Spleen (tissue), 11 donors: ENCODE data around the gene SMIM5. TPM values are rescaled to one million over a fixed set of nuclear protein-coding genes. Genes with fewer than 3 reads are reported as not detected.

Experiments
- DNase-seq: peaks from one replicate; pipeline ENCODE4 v3.0.0-alpha.2; 2020
- H3K27ac ChIP-seq, 8 donors: fragments of 200-600 bp; sonication (generic) in 7 of 8; 1 replicate in 4 of 8; 2 replicates in 4 of 8; pipeline versions ENCODE4 v1.5.0 to v1.8.0; 2016 to 2021; ENCODE audit warnings: inconsistent platforms in 4 of 8, mild to moderate bottlenecking in 4 of 8, moderate library complexity in 1 of 8
- H3K27me3 ChIP-seq, 7 donors: fragments of 200-600 bp; sonication (generic) in 6 of 7; replicated peaks in 1 of 7; 1 replicate in 4 of 7; 2 replicates in 3 of 7; pipeline versions ENCODE4 v1.5.0 to v1.8.0; 2016 to 2021; ENCODE audit warnings: inconsistent platforms in 3 of 7, mild to moderate bottlenecking in 1 of 7
- H3K36me3 ChIP-seq, 6 donors: fragments of 200-600 bp; sonication (generic) in 5 of 6; 1 replicate in 4 of 6; 2 replicates in 2 of 6; pipeline versions ENCODE4 v1.5.0 to v1.8.0; 2016 to 2021; ENCODE audit warnings: inconsistent platforms in 2 of 6
- H3K4me1 ChIP-seq, 6 donors: fragments of 200-600 bp; sonication (generic) in 5 of 6; 1 replicate in 3 of 6; 2 replicates in 3 of 6; pipeline versions ENCODE4 v1.5.0 to v1.8.0; 2016 to 2021; ENCODE audit warnings: inconsistent platforms in 3 of 6
- H3K4me3 ChIP-seq, 8 donors: fragments of 200-600 bp; sonication (generic) in 7 of 8; 1 replicate in 4 of 8; 2 replicates in 4 of 8; pipeline versions ENCODE4 v1.5.0 to v1.8.0; 2016 to 2021; ENCODE audit warnings: inconsistent platforms in 4 of 8, mild to moderate bottlenecking in 4 of 8, moderate library complexity in 2 of 8
- H3K9me3 ChIP-seq, 8 donors: fragments of 200-600 bp; sonication (generic) in 7 of 8; 1 replicate in 4 of 8; 2 replicates in 4 of 8; pipeline versions ENCODE4 v1.5.0 to v1.8.0; 2016 to 2021; ENCODE audit warnings: inconsistent platforms in 4 of 8
- CTCF ChIP-seq, 11 experiments: fragments of 200-600 bp in 7 of 11; fragments of 450-650 bp in 4 of 11; sonication (generic) in 4 of 11; IDR thresholded peaks in 8 of 11; conservative IDR thresholded peaks in 3 of 11; 1 replicate in 7 of 11; 2 replicates in 4 of 11; pipeline versions ENCODE4 v1.4.0 to v1.8.0; 2016 to 2021; ENCODE audit warnings: antibody characterized with exemption in 11 of 11, inconsistent platforms in 4 of 11, mild to moderate bottlenecking in 1 of 11
- POLR2A ChIP-seq, 3 donors: fragments of 450-650 bp; IDR thresholded peaks; one replicate each; pipeline ENCODE4 v1.5.1; 2017; ENCODE audit warnings: antibody characterized with exemption in 3 of 3, mild to moderate bottlenecking in 1 of 3
- POLR2AphosphoS5 ChIP-seq, 3 donors: sonication (generic); formaldehyde crosslinking; IDR thresholded peaks; one replicate each; pipeline ENCODE4 v1.5.1; 2017; ENCODE audit warnings: antibody characterized with exemption in 3 of 3
- WGBS, 5 donors: extraction: QIAGEN DNeasy Blood & Tissue Kit in 3 of 5; methylation state at CpG; one replicate each; pipeline versions ENCODE4 v1.1.5 to v1.1.7; 2013 to 2018; 5-methylcytosine and 5-hydroxymethylcytosine counted together
- intact Hi-C: fragments of 100-400 bp; cut with DNase I; formaldehyde crosslinking; loops from one replicate; pipeline ENCODE4 v1.15.0; 2023; ENCODE audit warnings: low total_unique reads
- polyA plus RNA-seq, 3 donors: library from polyadenylated mRNA; stranded (reverse); fragments of 200-250 nt; gene quantifications; one replicate each; pipeline ENCODE4 v1.2.1, GENCODE V29; 2013
- total RNA-seq, 7 donors: library from RNA; depleted of rRNA in 3 of 7; stranded (reverse); fragments of >200 nt in 3 of 7; fragmentation: NEBNext Ultra II Directional in 4 of 7; extraction: Animal tissue kit (Norgen Biotek cat#: 25700) in 4 of 7; gene quantifications; one replicate each; pipeline versions ENCODE4 v1.1.0 to v1.2.1, GENCODE V29; 2016 to 2021
- donor health status: healthy with polysubstance abuse.
- donor health status: DM: no; HTN: no; CAD: no; lungs with moderate emphysema.
- donor health status: DM: no; HTN: no; CAD: no.
- donor health status: Bipolar disorder and iron deficiency.
- donor health status: healthy.
- donor health status: DM: no; HTN: no; CAD: no.
- donor health status: DM: yes; HTN: yes; CAD: no.

SMIM5 gene
- total and polyA plus RNA-seq, 10 donors = 2.1 to 5.1 (median 3.7) TPM

GRCh38 chr17:75588596-75589011 lies 44.6 kb upstream of the SMIM5 start:
- Histone ChIP-seq H3K36me3 (peaks cover 0 to 30% (median 3%) of the 10 kb centered on the region in 6 donors), H3K4me3 (peak overlapping the region; percentile 52 to 91 (median 70)), H3K27ac (peak overlapping the region; percentile 93 to 98 (median 96)), H3K27me3 (peaks cover 0 to 11% (median 0%) of the 10 kb centered on the region in 7 donors), H3K9me3 (no peaks in the 10 kb centered on the region), H3K4me1 (peaks cover 6 to 44% (median 29%) of the 10 kb centered on the region in 6 donors)
- WGBS, 5 donors = 0 to 11% (median 1%) methylated on average over 2 to 49 of the region's 49 CpGs
- TF ChIP-seq POLR2AphosphoS5 (IDR thresholded peaks at IDR 0.05) (no peak), CTCF (IDR thresholded peaks at IDR 0.05 in 8 of 11, conservative IDR thresholded peaks at IDR 0.05 in 3 of 11) (no peak), POLR2A (IDR thresholded peaks at IDR 0.05) (no peak)
- intact Hi-C loops = loop anchor here (5.0 kb wide), 2 partner anchors 71 to 161 kb away; partner anchors contain the start of genes CASKIN2 and TSEN54
- DNase-seq = no peak

- Histone ChIP-seq H3K27me3 (peaks cover 0 to 11% (median 0%) of the 10 kb centered on the region in 7 donors), H3K4me3 (peak overlapping the region; percentile 52 to 91 (median 70)), H3K27ac (peak overlapping the region; percentile 93 to 98 (median 96)), H3K4me1 (peaks cover 6 to 44% (median 29%) of the 10 kb centered on the region in 6 donors), H3K9me3 (no peaks in the 10 kb centered on the region), H3K36me3 (peaks cover 0 to 33% (median 3%) of the 10 kb centered on the region in 6 donors)
- intact Hi-C loops = loop anchor here (5.0 kb wide), 2 partner anchors 72 to 162 kb away; partner anchors contain the start of genes CASKIN2 and TSEN54
- WGBS, 5 donors = 3 to 12% (median 9%) methylated on average over 45 to 100 of the region's 100 CpGs
- peak; percentile 100 for DNase-seq
- TF ChIP-seq CTCF (IDR thresholded peaks at IDR 0.05 in 8 of 11, conservative IDR thresholded peaks at IDR 0.05 in 3 of 11) = peak in 10 of 11 experiments; percentile 23 to 93 (median 85)
- TF ChIP-seq POLR2A (IDR thresholded peaks at IDR 0.05) = no peak
- peak; percentile 74 to 89 (median 81) for TF ChIP-seq POLR2AphosphoS5 (IDR thresholded peaks at IDR 0.05)
These were observed 44.0 kb upstream of the SMIM5 start for GRCh38 chr17:75589012-75589918.

- H3K4me1 ChIP-seq = peaks cover 6 to 44% (median 29%) of the 10 kb centered on the region in 6 donors
- no peaks in the 10 kb centered on the region for H3K9me3 ChIP-seq
- WGBS, 5 donors = 68 to 85% (median 72%) methylated on average over 12 to 29 of the region's 29 CpGs
- TF ChIP-seq POLR2AphosphoS5 (IDR thresholded peaks at IDR 0.05) (peak in 1 of 3 donors; percentile 1), CTCF (IDR thresholded peaks at IDR 0.05 in 8 of 11, conservative IDR thresholded peaks at IDR 0.05 in 3 of 11) (no peak)
- intact Hi-C loops = loop anchor here (5.0 kb wide), 2 partner anchors 73 to 163 kb away; partner anchors contain the start of genes CASKIN2 and TSEN54
- H3K27me3 ChIP-seq = peaks cover 0 to 11% (median 0%) of the 10 kb centered on the region in 7 donors
- H3K4me3 ChIP-seq = peak overlapping the region; percentile 46 to 91 (median 66)
- peak overlapping the region; percentile 93 to 98 (median 96) for H3K27ac ChIP-seq
- DNase-seq = no peak
- peaks cover 0 to 39% (median 3%) of the 10 kb centered on the region in 6 donors for H3K36me3 ChIP-seq
These were observed 43.3 kb upstream of the SMIM5 start for GRCh38 chr17:75589919-75590303.
